Panc1 (cell line): ENCODE data around the gene B9D2.

Source experiments
- CTCF ChIP-seq: fragments of 450-650 bp; IDR thresholded peaks from 2 replicates; pipeline ENCODE4 v1.5.1; 2017; ENCODE audit warnings: mild to moderate bottlenecking
- POLR2AphosphoS5 ChIP-seq: IDR thresholded peaks from 2 replicates; pipeline ENCODE4 v1.6.1; 2012; ENCODE audit warnings: mild to moderate bottlenecking, low read depth, low read length, moderate library complexity
- REST ChIP-seq, 2 experiments: IDR thresholded peaks; 2 replicates each; pipeline ENCODE4 v1.6.1; 2011 to 2012; ENCODE audit warnings: low read depth in 2 of 2, control low read depth in 1 of 2, low read length in 1 of 2, mild to moderate bottlenecking in 1 of 2, moderate library complexity in 1 of 2; ENCODE audit not compliant: insufficient read depth in 1 of 2
- SIN3A ChIP-seq: IDR thresholded peaks from 2 replicates; pipeline ENCODE4 v1.6.1; 2012; ENCODE audit warnings: low read depth, mild to moderate bottlenecking, low read length, moderate library complexity, borderline replicate concordance; ENCODE audit not compliant: insufficient read depth

GRCh38 chr19:41311613-41312012 is 52.3 kb downstream of the B9D2 start:
- no peak for TF ChIP-seq CTCF
- TF ChIP-seq REST (IDR thresholded peaks at IDR 0.05; ENCODE audit: insufficient read depth in 1 of 2, low read depth in 2 of 2, low read length in 1 of 2), result no peak
- no peak for TF ChIP-seq POLR2AphosphoS5
- no peak for TF ChIP-seq SIN3A
